ENCODE results near the gene SFXN5. TPM values are rescaled to one million over a fixed set of nuclear protein-coding genes. Genes with fewer than 3 reads are reported as not detected.

The SFXN5 gene
- total RNA-seq, 1 donor from 2014 or later = 20.2 TPM

- no peak for DNase-seq (ENCODE audit: low spot score in 2 of 2, unreplicated experiment in 2 of 2)
- Mint-ChIP-seq H3K27ac (no peak overlapping the region), H3K4me1 (no peaks in the 10 kb centered on the region), H3K9me3 (no peaks in the 10 kb centered on the region), H3K4me3 (no peak overlapping the region), H3K36me3 (peaks cover 5% of the 10 kb centered on the region), H3K27me3 (ENCODE audit: low read depth) (no peaks in the 10 kb centered on the region)
- no peak for TF ChIP-seq CTCF (IDR thresholded peaks at IDR 0.05; ENCODE audit: unreplicated experiment)
Observed at GRCh38 chr2:73000808-73001570, 70.5 kb downstream of the SFXN5 start.

- no peaks in the 10 kb centered on the region for H3K4me1 Mint-ChIP-seq
- no peak for TF ChIP-seq CTCF (IDR thresholded peaks at IDR 0.05; ENCODE audit: unreplicated experiment)
- H3K4me3 Mint-ChIP-seq = no peak overlapping the region
- peaks cover 5% of the 10 kb centered on the region for H3K36me3 Mint-ChIP-seq
- H3K9me3 Mint-ChIP-seq = no peaks in the 10 kb centered on the region
- peak in 1 of 2 experiments; percentile 36 for DNase-seq (ENCODE audit: low spot score in 2 of 2, unreplicated experiment in 2 of 2)
- no peak overlapping the region for H3K27ac Mint-ChIP-seq
- no peaks in the 10 kb centered on the region for H3K27me3 Mint-ChIP-seq (ENCODE audit: low read depth)
Observed at GRCh38 chr2:72999729-73000725, 71.5 kb downstream of the SFXN5 start.

- H3K9me3 Mint-ChIP-seq = no peaks in the 10 kb centered on the region
- H3K27ac Mint-ChIP-seq = no peak overlapping the region
- H3K36me3 Mint-ChIP-seq = peaks cover 5% of the 10 kb centered on the region
- no peaks in the 10 kb centered on the region for H3K4me1 Mint-ChIP-seq
- DNase-seq (ENCODE audit: low spot score in 2 of 2, unreplicated experiment in 2 of 2) = no peak
- no peak for TF ChIP-seq CTCF (IDR thresholded peaks at IDR 0.05; ENCODE audit: unreplicated experiment)
- no peaks in the 10 kb centered on the region for H3K27me3 Mint-ChIP-seq (ENCODE audit: low read depth)
- H3K4me3 Mint-ChIP-seq = no peak overlapping the region
Observed at GRCh38 chr2:72998724-72999123, 72.8 kb downstream of the SFXN5 start.

- no peaks in the 10 kb centered on the region for H3K9me3 Mint-ChIP-seq
- peaks cover 5% of the 10 kb centered on the region for H3K36me3 Mint-ChIP-seq
- H3K27me3 Mint-ChIP-seq (ENCODE audit: low read depth) = no peaks in the 10 kb centered on the region
- no peak for TF ChIP-seq CTCF (IDR thresholded peaks at IDR 0.05; ENCODE audit: unreplicated experiment)
- H3K27ac Mint-ChIP-seq = no peak overlapping the region
- peak in 1 of 2 experiments; percentile 28 for DNase-seq (ENCODE audit: low spot score in 2 of 2, unreplicated experiment in 2 of 2)
- no peak overlapping the region for H3K4me3 Mint-ChIP-seq
- no peaks in the 10 kb centered on the region for H3K4me1 Mint-ChIP-seq
Observed at GRCh38 chr2:72998234-72998651, 73.3 kb downstream of the SFXN5 start.

- no peak overlapping the region for H3K27ac Mint-ChIP-seq
- H3K4me3 Mint-ChIP-seq = no peak overlapping the region
Observed at GRCh38 chr2:72996117-72996502, 75.4 kb downstream of the SFXN5 start.

More at GRCh38 chr2:72996117-72996502, 75.4 kb downstream of the SFXN5 start:
- no peaks in the 10 kb centered on the region for H3K27me3 Mint-ChIP-seq (ENCODE audit: low read depth)
- H3K9me3 Mint-ChIP-seq = no peaks in the 10 kb centered on the region
- no peak for TF ChIP-seq CTCF (IDR thresholded peaks at IDR 0.05; ENCODE audit: unreplicated experiment)
- H3K4me1 Mint-ChIP-seq = no peaks in the 10 kb centered on the region
- DNase-seq (ENCODE audit: low spot score in 2 of 2, unreplicated experiment in 2 of 2) = peak in 1 of 2 experiments; percentile 24
- H3K36me3 Mint-ChIP-seq = peaks cover 5% of the 10 kb centered on the region
